DOHH2 (cell line): ENCODE results near the gene PIP4K2A.

Experiments used
- CTCF ChIP-seq: fragments of 200-600 bp; sonication (generic); IDR thresholded peaks from one replicate; pipeline ENCODE4 v1.5.1; 2014; ENCODE audit warnings: antibody characterized with exemption, mild to moderate bottlenecking, low read depth, low read length; ENCODE audit not compliant: poor library complexity, severe bottlenecking
- EZH2phosphoT487 ChIP-seq: fragments of 200-600 bp; sonication (generic); IDR thresholded peaks from 2 replicates; pipeline ENCODE4 v1.6.1; 2017; ENCODE audit warnings: borderline replicate concordance, mild to moderate bottlenecking, antibody characterized with exemption, low read length, moderate library complexity, mixed read lengths

GRCh38 chr10:22599048-22599561, 115.3 kb downstream of the PIP4K2A start:
- TF ChIP-seq CTCF (no peak), EZH2phosphoT487 (no peak)
